ENCODE results near the gene PRSS16. TPM values are rescaled to one million over a fixed set of nuclear protein-coding genes. Genes with fewer than 3 reads are reported as not detected.

PRSS16 gene
- total and polyA plus RNA-seq, 9 of the 15 experiments (the other 6 are each of a cell fraction or from before 2014, with no cell fraction given), result 4.5 to 21.3 (median 12.1) TPM

GRCh38 chr6:27237089-27237803 is 10.3 kb upstream of the PRSS16 start (continued):
- TF ChIP-seq FOXA3 (CRISPR knock-in tag; conservative IDR thresholded peaks at IDR 0.05 in 1 of 2, IDR thresholded peaks at IDR 0.05 in 1 of 2) (0 out of 4 replicates have a peak, but pooled peaks of 1 of the 2 experiments have one; percentile 31), MAFG (tag; conservative IDR thresholded peaks at IDR 0.05) (no peak), TRIM28 (IDR thresholded peaks at IDR 0.05) (peak; percentile 71; the same call in 1 of the 2 replicates), TSC22D4 (tag; IDR thresholded peaks at IDR 0.05) (no peak), NFIC (IDR thresholded peaks at IDR 0.05) (peak; percentile 73), TEAD1 (CRISPR knock-in tag; IDR thresholded peaks at IDR 0.05) (peak in 1 of 2 experiments; percentile 81; a peak in 2 of 4 replicates), SRSF7 (optimal IDR thresholded peaks at IDR 0.05; ENCODE audit: low read depth, low read length) (no peak), PTRF (tag; IDR thresholded peaks at IDR 0.05) (peak; percentile 80), MBD2 (IDR thresholded peaks at IDR 0.05; ENCODE audit: borderline replicate concordance, low read depth) (no peak), ZNF212 (CRISPR knock-in tag; IDR thresholded peaks at IDR 0.05) (no peak), PCBP2 (IDR thresholded peaks at IDR 0.05; ENCODE audit: low read depth, low read length, poor library complexity, severe bottlenecking) (no peak), ZNF785 (CRISPR knock-in tag; IDR thresholded peaks at IDR 0.05) (no peak), E2F4 (CRISPR knock-in tag; IDR thresholded peaks at IDR 0.05; ENCODE audit: low read depth) (no peak), NKRF (IDR thresholded peaks at IDR 0.05; ENCODE audit: borderline replicate concordance) (no peak), TAF9B (IDR thresholded peaks at IDR 0.05; ENCODE audit: partially characterized antibody) (no peak), TFE3 (CRISPR knock-in tag; IDR thresholded peaks at IDR 0.05) (peak; percentile 86), CTBP1 (IDR thresholded peaks at IDR 0.05; ENCODE audit: borderline replicate concordance) (peak; percentile 31; the same call in 1 of the 2 replicates), HMGXB4 (CRISPR knock-in tag; IDR thresholded peaks at IDR 0.05) (peak; percentile 84), KDM1A (IDR thresholded peaks at IDR 0.05) (peak; percentile 60 to 62; a peak in 3 of 4 replicates), NCOA6 (IDR thresholded peaks at IDR 0.05) (no peak), ELK3 (CRISPR knock-in tag; IDR thresholded peaks at IDR 0.05) (no peak)

Data from K562 (cell line).